ENCODE results near the gene UPF1.
A peak's percentile ranks its signal among the peaks of the same experiment; 100 is the strongest.
"Not testable (repeated sequence)": the region's sequence is repeated elsewhere in the genome, so short reads cannot be mapped to it uniquely, and the experiment has no call there.

The UPF1 gene

DNA sequence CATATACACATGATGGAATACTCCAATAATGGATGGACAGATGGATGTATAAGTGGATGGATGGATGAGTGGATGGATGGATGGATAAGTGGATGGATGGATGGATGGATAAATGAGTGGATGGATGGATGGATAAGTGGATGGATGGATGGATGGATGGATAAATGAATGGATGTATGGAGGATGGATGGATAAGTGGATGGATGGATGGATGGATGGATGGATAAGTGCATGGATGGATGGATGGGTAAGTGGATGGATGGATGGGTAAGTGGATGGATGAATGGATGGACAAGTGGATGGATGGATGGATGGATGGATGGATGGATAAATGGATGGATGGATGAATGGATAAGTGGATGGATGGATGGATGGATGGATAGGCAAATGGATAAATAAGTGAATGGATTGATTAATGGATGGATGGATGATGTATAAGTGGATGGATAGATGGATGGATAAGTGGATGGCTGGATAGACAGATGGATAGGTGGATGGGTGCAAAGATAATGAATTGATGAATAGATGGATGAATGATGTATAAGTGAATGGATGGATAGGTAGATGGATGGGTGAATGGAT, 32.3 kb upstream of the UPF1 start:
- no peak for DNase-seq (ENCODE audit: low spot score)

DNA sequence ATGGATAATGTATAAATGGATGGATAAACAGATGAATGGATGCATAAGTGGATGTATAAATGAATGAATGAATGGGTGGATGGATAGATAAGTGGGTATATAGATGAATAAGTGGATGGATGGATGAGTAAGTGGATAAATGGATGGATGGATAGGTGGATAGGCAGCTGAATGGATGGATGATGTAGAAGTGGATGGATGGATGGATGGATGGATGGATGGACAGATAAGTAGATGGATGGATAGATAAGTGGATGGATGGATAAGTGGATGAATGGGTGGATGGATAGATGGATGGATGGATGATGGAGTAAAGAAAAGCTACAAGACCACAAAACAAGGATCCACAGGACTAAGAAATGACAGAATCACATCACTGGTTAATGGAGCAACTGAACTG, 31.7 kb upstream of the UPF1 start:
- DNase-seq (ENCODE audit: low spot score): no peak

DNA sequence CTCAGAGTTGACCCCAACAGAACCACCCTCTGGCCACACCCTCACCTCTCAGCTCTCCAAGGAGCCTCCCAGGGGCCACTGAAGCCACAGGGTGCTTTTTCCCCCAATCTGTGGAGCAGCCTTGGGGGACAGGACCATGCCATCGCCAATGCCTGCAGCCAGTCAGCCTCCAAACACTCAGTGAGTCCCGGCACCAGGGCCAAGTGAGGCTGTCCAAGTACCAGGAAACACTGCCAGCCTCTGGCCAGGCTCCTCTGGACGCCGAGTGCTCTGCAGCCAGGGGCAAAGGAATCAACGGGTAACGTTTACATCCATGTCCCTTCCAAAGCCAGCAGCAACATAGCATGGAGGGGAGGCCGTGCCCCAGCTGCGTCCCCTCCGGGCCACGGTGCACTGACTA, 31.1 kb upstream of the UPF1 start:
- DNase-seq (ENCODE audit: low spot score): no peak

DNA sequence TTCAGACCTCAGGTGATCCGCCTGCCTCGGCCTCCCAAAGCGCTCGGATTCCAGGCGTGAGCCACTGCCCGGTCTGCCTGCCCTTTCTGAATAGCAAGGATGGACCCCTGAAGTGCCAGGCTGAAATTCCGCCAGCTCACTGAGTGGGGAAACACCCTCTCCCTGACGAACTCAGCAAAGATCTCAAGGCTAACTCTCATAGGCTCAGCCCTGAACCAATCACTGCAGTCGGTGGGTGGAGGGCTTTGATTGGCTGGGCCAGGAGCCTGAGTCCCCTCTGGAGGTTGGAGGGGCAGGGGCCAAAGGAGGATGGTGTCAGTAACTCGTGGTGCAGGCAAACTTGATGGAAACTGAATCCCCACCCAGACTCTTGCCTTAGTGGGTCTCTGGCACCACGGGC, 29.4 kb upstream of the UPF1 start:
- no peak for DNase-seq (ENCODE audit: low spot score)

DNA sequence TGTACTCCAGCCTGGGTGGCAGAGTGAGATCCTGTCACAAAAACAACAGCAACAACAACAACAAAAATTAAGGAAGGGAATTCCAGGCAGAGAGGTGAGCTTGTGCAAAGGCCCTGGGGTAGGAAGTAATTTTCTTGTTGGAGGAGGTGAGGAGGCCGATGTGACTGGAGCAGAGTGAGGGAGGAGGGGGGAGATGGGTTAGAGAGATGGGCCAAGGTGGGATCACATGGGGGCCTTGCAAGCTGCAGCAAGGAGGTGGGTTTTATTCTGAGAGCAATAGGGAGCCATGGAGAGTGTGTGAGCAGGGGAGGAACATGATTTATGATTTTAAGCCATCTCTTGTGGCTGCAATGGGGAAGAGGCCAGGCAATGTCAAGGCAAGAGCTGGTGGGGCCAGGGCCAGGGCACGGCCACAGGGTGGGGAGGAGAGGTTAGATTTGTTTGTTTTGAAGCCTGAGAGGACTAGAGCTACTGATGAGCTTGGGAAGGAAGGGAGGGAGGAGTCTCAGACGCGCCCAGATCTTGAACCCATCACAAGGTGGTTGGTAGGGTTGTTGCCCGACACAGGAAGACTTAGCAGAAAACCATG, 28.1 kb upstream of the UPF1 start:
- no peak for DNase-seq (ENCODE audit: low spot score)

DNA sequence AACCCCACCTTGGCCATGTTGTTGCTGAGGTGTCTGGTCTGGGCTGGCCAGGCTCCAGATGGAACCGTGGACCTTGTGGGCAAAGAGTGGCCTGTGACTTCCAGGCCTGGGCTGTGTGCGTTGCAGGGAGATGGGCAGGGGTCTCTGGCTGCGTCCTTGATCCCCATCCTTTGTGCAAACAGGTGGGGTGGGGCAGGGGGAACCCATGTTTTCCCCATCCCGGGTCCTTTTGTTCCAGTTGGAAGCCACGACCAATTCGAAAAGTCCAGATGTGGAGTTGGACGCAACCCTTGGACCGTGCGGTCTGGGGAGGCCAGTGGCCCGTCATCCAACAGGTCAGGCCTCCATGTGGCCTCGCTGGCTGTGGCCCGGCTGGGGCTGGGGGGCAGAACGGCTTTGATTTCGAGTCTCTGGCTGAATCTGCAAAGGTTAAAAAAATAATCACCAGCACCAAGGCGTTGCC, 27.6 kb upstream of the UPF1 start:
- DNase-seq (ENCODE audit: low spot score): no peak

DNA sequence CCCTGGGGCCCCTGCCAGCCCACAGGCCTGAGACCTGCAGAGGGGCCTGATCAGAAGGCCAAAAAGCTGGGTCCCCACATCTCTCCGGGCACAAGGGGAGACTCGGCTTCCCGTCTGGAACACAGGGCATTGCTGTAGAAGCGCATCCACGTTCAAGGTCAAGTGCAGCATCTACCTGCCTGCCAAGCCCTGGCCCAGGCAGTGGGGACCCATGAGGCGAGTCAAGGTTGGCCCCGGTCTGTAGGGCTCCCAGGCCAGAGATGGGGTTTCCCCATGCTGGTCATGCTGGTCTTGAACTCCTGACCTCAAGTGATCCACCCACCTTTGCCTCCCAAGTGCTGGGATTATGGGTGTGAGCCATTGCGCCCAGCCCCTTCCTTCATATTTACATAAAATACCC, 27.1 kb upstream of the UPF1 start:
- DNase-seq (ENCODE audit: low spot score): no peak

DNA sequence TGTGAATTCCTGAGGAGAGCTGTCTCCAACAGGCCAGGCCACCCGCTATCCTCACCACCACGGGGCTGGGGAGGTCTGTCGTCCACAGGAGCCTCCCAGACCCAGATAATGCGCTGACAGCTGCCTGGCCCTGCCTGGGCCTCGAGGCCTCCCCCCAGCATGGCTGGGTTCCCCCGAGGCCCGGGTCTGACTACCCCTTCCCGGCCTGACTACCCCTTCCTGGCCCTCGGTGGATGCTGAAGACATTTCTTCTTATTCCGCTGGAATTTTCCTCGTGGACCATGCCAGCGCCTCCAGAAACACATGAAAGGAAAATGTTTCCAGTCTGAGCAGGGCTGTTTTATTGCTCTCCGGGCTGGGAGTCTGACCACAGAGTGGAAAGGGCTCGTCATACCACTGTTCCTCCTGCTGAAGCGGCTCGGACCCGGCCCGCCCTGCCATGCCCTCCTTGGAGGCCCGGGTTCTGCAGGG, 23.9 kb upstream of the UPF1 start:
- peak; percentile 55 for DNase-seq (ENCODE audit: low spot score)

DNA sequence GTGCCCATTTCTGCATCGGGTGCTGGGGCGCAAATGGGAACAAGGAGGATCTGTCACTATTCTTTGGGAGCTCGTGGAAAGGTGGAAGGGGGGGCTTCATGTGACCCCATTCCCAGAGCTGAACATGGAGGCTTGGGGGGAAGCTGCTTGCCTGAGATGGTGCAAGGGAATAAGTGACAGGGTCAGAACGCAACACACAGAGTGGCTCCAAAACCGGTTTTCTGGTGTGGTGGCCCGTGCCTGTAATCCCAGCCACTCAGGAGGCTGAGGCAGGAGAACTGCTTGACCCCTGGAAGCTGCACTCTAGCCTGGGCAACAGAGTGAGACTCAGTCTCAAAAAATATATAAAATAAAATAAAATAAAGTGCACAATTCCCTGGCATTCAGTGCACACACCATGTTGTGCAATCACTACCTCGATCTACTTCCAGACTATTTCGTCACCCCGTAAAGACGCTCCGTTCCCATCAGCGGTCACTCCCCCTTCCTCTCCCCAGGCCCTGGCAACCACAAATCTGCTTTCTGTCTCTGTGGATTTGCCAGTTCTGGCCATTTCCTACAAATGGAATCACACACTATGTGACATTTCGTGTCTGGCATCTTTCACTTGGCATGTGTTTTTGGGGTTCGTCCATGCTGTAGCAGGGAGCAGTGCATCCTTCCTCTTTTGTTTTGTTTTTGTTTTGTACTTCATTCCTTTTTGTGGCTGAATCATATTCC, 22.4 kb upstream of the UPF1 start:
- DNase-seq (ENCODE audit: low spot score): peak; percentile 89

DNA sequence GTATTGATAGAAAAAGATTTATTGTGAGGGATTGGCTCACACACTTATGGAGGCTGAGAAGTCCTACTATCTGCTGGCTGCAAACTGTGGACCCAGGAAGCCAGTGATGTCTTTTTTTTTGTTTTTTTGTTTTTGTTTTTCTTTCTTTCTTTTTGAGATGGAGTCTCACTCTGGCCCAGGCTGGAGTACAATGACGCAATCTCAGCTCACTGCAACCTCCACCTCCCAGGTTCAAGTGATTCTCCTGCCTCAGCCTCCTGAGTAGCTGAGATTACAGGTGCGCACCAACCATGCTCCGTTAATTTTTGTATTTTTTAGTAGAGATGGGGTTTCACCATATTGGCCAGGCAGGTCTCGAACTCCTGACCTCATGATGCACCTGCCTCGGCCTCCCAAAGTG, 20.1 kb upstream of the UPF1 start:
- DNase-seq (ENCODE audit: low spot score): not testable (repeated sequence)

DNA sequence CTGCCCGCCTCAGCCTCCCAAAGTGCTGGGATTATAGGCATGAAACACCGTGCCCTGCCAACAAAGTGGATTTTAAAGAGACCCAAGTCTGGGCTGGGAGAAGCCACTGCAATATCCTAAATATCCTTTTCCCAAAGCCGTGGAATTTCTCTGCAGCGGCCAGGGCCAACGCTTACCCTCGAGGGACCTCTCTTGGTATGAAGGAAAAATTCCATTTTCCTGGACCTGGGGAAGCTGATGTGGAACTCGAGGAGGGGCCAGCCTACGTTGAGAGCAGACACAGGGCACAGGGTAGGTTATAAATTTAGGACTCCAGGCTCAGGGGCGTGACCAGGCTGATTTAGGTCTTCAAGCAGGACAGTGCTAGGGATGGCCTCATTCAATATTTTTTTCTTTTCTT, 17.7 kb upstream of the UPF1 start:
- DNase-seq (ENCODE audit: low spot score): peak; percentile 72

DNA sequence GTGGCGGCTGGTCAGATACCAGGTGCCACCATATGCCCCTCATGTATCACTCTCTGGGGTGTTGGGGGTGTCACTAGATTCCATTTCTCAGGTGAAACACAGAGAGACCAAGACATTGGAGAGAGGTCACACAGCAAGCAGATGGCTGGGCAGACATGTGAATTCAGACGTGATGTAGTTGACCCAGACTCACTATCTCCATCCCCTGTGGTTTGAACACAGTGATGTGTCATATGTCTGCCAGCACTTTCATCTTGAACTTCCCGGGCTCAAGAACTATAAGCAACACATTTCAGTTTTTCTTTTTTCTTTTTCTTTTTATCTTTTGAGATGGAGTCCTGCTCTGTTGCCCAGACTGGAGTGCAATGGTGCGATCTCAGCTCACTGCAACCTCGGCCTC, 16.1 kb upstream of the UPF1 start:
- DNase-seq (ENCODE audit: low spot score): no peak

DNA sequence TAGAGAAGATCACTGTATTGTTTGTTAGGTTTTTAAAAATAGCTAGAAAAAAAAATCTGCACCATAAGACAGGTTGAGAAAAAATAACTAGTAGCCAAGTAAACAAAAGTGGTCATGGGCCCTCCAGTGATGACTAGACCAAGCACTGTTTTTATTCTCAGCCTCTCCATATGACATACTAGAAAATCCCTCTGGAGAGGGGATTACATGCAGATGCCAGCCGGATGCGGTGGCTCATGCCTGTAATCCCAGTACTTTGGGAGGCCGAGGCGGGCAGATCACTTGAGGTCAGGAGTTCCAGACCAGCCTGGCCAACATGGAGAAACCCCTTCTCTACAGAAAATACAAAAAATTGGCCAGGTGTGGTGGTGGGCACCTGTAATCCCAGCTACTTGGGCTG, 15.1 kb upstream of the UPF1 start:
- DNase-seq (ENCODE audit: low spot score): not testable (repeated sequence)

DNA sequence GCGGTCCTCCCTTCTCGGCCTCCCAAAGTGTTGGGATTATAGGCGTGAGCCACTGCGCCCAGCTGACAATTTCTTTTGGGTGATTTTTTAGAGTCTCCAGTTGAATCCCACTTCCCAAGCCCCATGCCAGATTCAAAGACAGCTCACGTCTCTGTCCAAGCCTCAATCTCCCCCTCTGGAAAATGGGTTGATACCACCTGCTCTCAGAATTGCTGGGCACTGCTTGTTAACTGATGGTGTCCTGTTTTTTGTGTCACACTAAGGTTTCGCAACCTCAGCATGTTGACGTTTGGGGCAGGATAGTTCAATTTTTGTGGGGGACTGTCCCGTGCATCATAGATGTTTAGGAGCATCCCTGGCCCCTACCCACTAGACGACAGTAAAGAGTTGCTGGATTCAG, 14.2 kb upstream of the UPF1 start:
- no peak for DNase-seq (ENCODE audit: low spot score)

DNA sequence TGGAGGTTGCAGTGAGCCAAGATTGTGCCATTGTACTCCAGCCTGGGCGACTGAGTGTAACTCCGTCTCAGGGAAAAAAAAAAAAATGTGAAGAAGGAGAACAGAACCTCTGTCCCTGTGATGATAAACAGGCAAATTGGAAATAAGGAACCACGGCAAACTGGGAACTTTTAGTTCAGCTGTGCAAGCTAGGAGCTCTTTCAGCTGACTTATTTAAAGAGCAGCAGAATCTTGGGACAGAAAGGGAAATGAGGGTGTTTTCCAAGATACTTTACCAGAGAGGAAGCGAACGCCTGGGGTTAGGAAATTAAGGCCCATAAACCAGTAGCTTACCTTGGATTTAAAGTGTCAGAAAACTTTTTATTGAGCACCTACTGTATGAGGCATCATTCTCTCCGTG, 3.0 kb upstream of the UPF1 start:
- DNase-seq (ENCODE audit: low spot score): no peak

DNA sequence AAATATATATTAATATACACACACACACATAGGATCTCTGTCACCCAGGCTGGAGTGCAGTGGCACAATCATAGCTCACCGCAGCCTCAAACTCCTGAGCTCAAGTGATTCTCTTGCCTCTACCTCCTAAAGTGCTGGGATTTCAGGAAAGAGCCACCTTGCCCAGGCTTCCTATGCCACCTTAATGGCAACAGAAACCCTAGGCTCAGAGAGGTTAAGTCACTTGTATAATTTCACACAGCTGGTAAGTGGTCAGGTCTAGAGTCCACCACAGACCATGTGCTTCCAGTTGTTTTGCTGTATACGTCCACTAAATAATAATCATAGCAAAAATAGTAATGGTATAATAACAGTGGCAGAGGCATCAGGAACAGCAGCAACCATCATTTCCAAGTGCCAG, 1.3 kb upstream of the UPF1 start:
- DNase-seq (ENCODE audit: low spot score): no peak

DNA sequence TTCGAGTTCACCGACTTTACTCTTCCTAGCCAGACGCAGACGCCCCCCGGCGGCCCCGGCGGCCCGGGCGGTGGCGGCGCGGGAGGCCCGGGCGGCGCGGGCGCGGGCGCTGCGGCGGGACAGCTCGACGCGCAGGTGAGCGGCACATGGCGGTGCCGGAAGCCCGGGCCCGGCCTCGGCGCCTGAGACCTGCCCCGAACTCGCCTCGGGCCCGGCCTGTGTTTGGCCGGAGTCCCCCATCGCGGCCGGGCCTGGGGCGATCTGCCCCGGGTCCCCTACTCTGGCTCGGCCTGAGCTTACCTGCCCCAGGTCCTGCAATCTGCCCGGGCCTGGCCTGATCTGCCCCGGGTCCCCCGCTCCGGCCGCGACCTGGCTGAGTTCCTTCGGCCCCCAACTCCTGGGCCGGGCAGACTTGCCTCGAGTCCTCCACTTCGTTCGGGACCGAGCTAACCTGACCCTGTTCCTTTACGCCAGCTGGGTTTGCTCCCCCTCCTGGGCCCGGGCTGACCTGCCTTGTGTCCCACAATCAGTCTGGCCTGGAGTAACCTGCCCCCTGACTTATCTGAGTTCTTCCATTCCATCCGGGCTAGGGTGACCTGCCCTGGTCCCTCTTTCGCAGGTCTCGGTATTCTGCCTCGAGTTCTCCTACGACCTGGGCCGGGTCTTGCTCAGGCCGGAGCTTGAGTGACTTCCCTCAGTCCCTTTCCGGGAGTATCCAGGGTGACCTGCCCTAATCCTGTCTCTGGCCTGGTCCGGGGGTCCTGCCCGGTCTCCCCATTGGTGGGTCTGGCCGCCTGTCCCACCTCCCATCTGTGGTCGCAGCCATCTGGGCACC, 764 bp downstream of the UPF1 start:
- DNase-seq (ENCODE audit: low spot score): peak; percentile 56

DNA sequence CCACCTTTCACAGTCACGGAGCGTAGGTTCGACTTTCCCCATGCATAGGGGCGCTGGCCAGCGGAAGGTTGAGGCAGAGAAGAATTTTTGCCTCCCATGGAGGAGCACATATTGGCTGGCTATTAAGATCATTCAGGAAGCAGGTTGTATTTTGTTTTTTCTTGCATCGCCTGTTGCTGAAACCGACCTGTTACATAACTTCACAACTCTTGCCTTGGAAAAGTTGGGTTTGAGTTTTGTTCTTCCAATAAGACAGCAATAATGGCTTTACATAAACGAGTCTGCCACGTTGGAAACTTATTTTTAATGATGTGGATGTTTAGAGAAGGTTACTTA, 1.4 kb downstream of the UPF1 start:
- no peak for DNase-seq (ENCODE audit: low spot score)

DNA sequence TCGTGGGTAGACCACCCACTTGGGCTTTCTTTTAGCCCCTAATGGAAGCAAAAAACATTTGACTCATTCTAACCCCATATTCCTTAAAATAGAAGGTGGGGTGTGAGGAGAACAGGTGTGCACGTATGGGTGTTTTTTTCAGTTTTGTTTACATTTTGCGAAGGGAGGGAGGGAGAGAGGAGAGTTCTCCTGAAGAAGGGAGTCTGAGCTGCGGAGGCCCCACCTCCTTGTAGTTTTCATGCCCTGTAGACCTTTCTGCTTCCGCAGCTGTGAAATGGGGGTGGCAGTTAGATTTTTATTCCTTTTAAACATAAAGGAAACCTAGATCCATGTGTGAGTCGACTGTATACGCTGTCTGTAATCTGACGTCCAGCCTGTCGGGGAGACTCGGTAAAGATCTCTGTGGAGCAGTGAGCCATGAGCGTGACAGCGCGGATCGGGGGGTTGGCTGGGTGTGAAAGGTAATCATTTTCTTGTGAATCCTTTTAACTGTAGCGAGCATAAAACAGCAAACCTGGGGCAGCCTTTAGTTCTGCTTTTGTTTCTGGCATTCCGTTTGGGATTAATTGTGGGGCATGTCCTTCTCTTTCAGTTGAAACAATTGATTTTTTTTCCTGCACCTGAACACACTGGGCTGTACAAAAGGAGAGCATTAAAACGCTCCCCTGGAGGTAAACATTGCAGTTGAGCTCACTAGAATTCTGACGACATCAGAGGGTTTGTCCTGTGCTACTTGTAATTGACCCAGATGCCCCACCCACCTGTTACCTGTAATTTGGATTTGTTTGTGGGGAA, 2.3 kb downstream of the UPF1 start:
- DNase-seq (ENCODE audit: low spot score): no peak

DNA sequence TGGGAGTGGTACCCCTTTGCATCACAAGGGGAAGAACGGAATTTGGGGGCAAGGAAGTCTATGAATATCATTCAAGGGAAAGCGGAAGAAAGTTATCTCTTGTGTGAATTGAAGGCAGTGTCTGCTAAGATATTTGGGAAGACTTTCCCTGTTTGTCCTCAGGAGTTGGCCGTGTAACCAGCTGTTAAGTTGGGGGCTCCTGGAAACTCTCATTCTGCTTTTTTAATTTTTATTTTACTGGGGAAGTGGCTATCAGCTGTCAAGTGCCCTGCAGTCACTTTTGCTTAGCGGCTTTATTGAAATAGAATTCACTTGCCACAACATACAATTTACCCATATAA, 2.9 kb downstream of the UPF1 start:
- DNase-seq (ENCODE audit: low spot score): no peak

DNA sequence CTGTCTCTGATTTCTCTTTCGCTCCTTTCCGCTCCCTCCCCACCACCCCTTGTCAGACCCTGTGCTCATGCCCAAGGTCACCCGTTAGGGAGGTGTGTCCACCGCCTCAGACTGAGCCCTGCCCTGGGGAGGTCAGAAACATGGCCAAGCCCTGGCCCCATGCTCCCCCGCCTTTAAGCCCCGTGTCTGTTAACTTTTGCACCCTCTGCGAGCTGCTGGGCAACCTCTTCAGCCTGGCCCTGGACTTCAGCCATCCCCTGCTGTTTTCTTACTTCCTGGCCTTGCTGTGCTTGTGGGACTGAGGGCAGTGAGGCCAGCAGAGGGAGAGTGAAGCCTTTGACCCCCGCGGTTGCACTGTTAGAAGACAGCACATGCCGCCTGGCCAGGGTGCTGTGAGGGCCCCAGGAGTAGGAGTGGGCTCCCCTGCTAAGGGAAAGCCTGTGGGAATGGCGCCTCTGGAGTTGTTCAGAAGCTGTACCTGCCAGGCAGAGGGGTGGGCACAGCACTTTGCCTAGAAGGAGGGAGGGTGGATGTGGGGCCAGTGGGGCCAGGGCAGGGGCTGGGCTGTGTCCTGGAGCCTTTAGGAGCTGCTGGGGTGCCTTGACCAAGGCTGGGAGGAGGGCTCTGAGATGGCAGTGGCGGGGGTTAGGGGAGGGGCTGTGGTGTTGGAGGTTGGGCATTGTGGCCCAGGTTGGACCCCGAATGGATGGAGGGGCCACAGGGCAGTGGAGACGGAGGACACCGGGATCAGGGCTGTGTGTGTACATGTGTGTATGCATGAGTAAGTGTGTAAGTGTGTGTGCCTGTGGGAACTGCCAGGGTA, 7.9 kb downstream of the UPF1 start:
- DNase-seq (ENCODE audit: low spot score): no peak

All from GM03348 (cell line).